ENCODE results near the gene CDH4. TPM values are rescaled to one million over a fixed set of nuclear protein-coding genes. Genes with fewer than 3 reads are reported as not detected.

The CDH4 gene
- total and polyA plus RNA-seq, 9 of the 15 experiments (the other 6 are each of a cell fraction or from before 2014, with no cell fraction given): 0.04 TPM; not detected in 8

DNA sequence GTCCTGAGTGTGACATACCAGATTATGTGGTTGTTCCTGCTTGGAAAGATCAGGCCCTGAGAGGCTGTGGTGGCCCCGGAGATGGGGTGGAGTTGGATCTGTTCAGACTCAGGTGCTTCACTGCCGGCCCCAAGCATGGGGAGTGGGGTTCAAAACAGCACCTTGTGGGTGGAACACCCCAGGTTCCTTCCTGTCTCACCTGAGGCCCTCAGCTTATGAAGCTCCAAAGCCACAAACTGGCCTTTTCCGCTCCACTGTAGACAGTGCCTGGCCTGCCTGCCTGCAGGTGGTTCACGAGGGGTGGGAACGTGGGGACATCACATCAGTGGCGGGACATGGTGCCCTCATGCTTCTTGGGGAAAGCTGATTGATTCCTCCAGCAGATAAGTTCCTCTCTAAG lies 667.2 kb downstream of the CDH4 start (continued):
- TF ChIP-seq, protein P1, sequence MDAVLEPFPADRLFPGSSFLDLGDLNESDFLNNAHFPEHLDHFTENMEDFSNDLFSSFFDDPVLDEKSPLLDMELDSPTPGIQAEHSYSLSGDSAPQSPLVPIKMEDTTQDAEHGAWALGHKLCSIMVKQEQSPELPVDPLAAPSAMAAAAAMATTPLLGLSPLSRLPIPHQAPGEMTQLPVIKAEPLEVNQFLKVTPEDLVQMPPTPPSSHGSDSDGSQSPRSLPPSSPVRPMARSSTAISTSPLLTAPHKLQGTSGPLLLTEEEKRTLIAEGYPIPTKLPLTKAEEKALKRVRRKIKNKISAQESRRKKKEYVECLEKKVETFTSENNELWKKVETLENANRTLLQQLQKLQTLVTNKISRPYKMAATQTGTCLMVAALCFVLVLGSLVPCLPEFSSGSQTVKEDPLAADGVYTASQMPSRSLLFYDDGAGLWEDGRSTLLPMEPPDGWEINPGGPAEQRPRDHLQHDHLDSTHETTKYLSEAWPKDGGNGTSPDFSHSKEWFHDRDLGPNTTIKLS (IDR thresholded peaks at IDR 0.05; ENCODE audit: borderline replicate concordance, low read depth): no peak
- TF ChIP-seq PCBP1 (IDR thresholded peaks at IDR 0.05; ENCODE audit: low read depth, low read length, poor library complexity, severe bottlenecking): no peak
- no peak for TF ChIP-seq ATF2 (CRISPR knock-in tag; IDR thresholded peaks at IDR 0.05)
- TF ChIP-seq ZKSCAN3 (CRISPR knock-in tag; IDR thresholded peaks at IDR 0.05): no peak

DNA sequence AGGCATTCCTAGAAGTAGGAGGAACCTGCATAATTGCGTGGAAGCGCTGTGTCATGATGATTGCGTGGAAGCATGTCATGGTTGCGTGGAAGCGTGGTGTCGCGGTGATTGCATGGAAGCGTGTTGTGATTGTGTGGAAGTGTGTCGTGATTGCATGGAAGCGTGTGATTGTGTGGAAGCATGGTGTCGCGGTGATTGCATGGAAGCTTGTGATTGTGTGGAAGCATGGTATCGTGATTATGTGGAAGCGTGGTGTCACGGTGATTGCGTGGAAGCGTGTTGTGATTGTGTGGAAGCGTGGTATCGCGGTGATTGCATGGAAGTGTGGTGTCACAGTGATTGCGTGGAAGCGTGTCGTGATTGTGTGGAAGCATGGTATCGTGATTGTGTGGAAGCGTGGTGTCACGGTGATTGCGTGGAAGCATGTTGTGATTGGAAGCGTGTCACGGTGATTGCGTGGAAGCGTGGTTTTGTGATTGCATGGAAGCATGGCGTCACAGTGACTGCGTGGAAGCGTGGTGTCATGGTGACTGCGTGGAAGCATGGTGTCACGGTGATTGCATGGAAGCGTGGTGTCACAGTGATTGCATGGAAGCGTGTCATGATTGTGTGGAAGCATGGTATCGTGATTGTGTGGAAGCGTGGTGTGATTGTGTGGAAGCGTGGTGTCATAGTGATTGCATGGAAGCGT lies 667.8 kb downstream of the CDH4 start:
- Histone ChIP-seq H3K27me3 (ENCODE audit: control insufficient read depth in 2 of 2, insufficient read depth in 2 of 2, low read length in 2 of 2) (peaks cover 3 to 70% of the 10 kb centered on the region in 2 experiments; a peak in 4 of 5 replicates), H3K9me3 (replicated peaks; ENCODE audit: control insufficient read depth, insufficient read depth, low read depth, low read length) (peaks cover 6% of the 10 kb centered on the region; the same call in 1 of the 2 replicates), H2AFZ (ENCODE audit: low read depth, low read length) (no peak overlapping the region), H3K9me1 (ENCODE audit: control insufficient read depth, insufficient read depth, low read length) (no peaks in the 10 kb centered on the region), H4K20me1 (replicated peaks; ENCODE audit: control insufficient read depth, insufficient read depth, low read length) (peaks cover 13% of the 10 kb centered on the region; the same call in 1 of the 2 replicates), H3K4me1 (replicated peaks in 1 of 2; ENCODE audit: control insufficient read depth in 2 of 2, insufficient read depth in 2 of 2, low read length in 2 of 2) (peaks cover 6 to 22% of the 10 kb centered on the region in 2 experiments; a peak in 4 of 5 replicates), H3K4me3 (no peak overlapping the region), H3K4me2 (ENCODE audit: insufficient read depth, low read length) (no peak overlapping the region), H3K9ac (ENCODE audit: insufficient read depth in 1 of 2, low read depth in 2 of 2, low read length in 2 of 2) (no peak overlapping the region), H3K79me2 (ENCODE audit: control insufficient read depth, insufficient read depth, low read length) (no peaks in the 10 kb centered on the region), H3K27ac (ENCODE audit: extremely low read depth, low read depth, low read length) (no peak overlapping the region), H3K36me3 (ENCODE audit: control insufficient read depth, insufficient read depth, low read length) (no peaks in the 10 kb centered on the region; the same call in 2 of the 3 replicates)
- no peak for DNase-seq (ENCODE audit: extremely low read depth in 1 of 4, low spot score in 3 of 4)
- ChIA-PET CTCF (ENCODE audit: low intra/inter-chr PET ratio) (no interaction called here), POLR2A (no interaction called here)
- intact Hi-C loops (cut with micrococcal nuclease): no loop called here
- in situ Hi-C loops (cut with MboI): no loop called here
- TF ChIP-seq ZBED1 (IDR thresholded peaks at IDR 0.05): peak; percentile 84; the same call in 1 of the 2 replicates
- no peak for TF ChIP-seq HES1 (IDR thresholded peaks at IDR 0.05; ENCODE audit: low read depth)
- BruUV-seq (replicated peaks): no TSS peak
- 22% methylated on average over 41 of the region's 42 CpGs for WGBS (ENCODE audit: insufficient coverage, low coverage, missing lambda C conversion rate)
- no peak for ATAC-seq
- FAIRE-seq: no peak
